HepG2 (cell line): ENCODE measurements around the gene PTGDS. TPM values are rescaled to one million over a fixed set of nuclear protein-coding genes. Genes with fewer than 3 reads are reported as not detected.
A peak's percentile ranks its signal among the peaks of the same experiment; 100 is the strongest.

Experiments used
- ATF7-NPFF ChIP-seq: sonication (generic); formaldehyde crosslinking; IDR thresholded peaks from 2 replicates; pipeline ENCODE4 v1.8.1; 2023; ENCODE audit warnings: mild to moderate bottlenecking, low read depth, missing genetic modification reagents, moderate library complexity
- CREM ChIP-seq, 2 experiments: sonication (generic) in 1 of 2; formaldehyde crosslinking in 1 of 2; IDR thresholded peaks; 2 replicates each; pipeline versions ENCODE4 v1.4.0 to v1.6.1; 2016 to 2020; ENCODE audit warnings: antibody characterized with exemption in 1 of 2, mild to moderate bottlenecking in 1 of 2, missing genetic modification reagents in 1 of 2
- FOXK1 ChIP-seq: sonication (generic); formaldehyde crosslinking; IDR thresholded peaks from 2 replicates; pipeline ENCODE4 v1.4.0; 2020; ENCODE audit warnings: low read depth, missing genetic modification reagents, borderline replicate concordance
- KDM5B ChIP-seq: sonication (generic); formaldehyde crosslinking; IDR thresholded peaks from 2 replicates; pipeline ENCODE4 v1.4.0; 2020; ENCODE audit warnings: missing genetic modification reagents, mild to moderate bottlenecking, borderline replicate concordance
- MED1 ChIP-seq: sonication (generic); formaldehyde crosslinking; IDR thresholded peaks from 2 replicates; pipeline ENCODE4 v1.4.0; 2020; ENCODE audit warnings: missing genetic modification reagents
- RXRB ChIP-seq: IDR thresholded peaks from 2 replicates; pipeline ENCODE4 v1.6.1; 2016; ENCODE audit warnings: borderline replicate concordance, missing genetic modification reagents, missing compliant biosample characterization
- SAP130 ChIP-seq: IDR thresholded peaks from 2 replicates; pipeline ENCODE4 v1.6.1; 2016; ENCODE audit warnings: low read depth
- SRSF1 ChIP-seq: fragments of 200-400 bp; formaldehyde crosslinking; optimal IDR thresholded peaks from 2 replicates; pipeline ENCODE3; 2017; ENCODE audit warnings: mild to moderate bottlenecking, low read depth, low read length, moderate library complexity
- THAP11 ChIP-seq: IDR thresholded peaks from 2 replicates; pipeline ENCODE4 v1.6.1; 2016; ENCODE audit warnings: missing biosample characterization, missing genetic modification reagents
- XRCC5 ChIP-seq: fragments of 200-400 bp; formaldehyde crosslinking; optimal IDR thresholded peaks from 2 replicates; pipeline ENCODE3; 2017; ENCODE audit warnings: mild to moderate bottlenecking, low read length
- YY1 ChIP-seq: IDR thresholded peaks from 2 replicates; pipeline ENCODE4 v1.6.1; 2011; ENCODE audit warnings: low read length, low read depth, moderate library complexity, mild to moderate bottlenecking; ENCODE audit not compliant: insufficient read depth, insufficient replicate concordance
- ZNF263 ChIP-seq: sonication (generic); formaldehyde crosslinking; IDR thresholded peaks from 2 replicates; pipeline ENCODE4 v1.4.0; 2020; ENCODE audit warnings: missing genetic modification reagents
- ZNF510 ChIP-seq: sonication (generic); formaldehyde crosslinking; IDR thresholded peaks from 2 replicates; pipeline ENCODE4 v1.4.0; 2020; ENCODE audit warnings: low read depth, mild to moderate bottlenecking, missing genetic modification reagents
- ZNF572 ChIP-seq: sonication (generic); formaldehyde crosslinking; IDR thresholded peaks from 2 replicates; pipeline ENCODE4 v1.5.1; 2020; ENCODE audit warnings: mild to moderate bottlenecking, missing genetic modification reagents
- ZNF878 ChIP-seq: sonication (generic); formaldehyde crosslinking; IDR thresholded peaks from 2 replicates; pipeline ENCODE4 v1.8.1; 2023; ENCODE audit warnings: mild to moderate bottlenecking, missing genetic modification reagents, moderate library complexity
- ZNF891 ChIP-seq: sonication (generic); formaldehyde crosslinking; IDR thresholded peaks from 2 replicates; pipeline ENCODE4 v1.5.0; 2020; ENCODE audit warnings: mild to moderate bottlenecking, missing genetic modification reagents
- polyA plus RNA-seq, 8 experiments: library from polyadenylated mRNA; depleted of rRNA in 3 of 8; stranded (reverse) in 7 of 8; unstranded in 1 of 8; fragments of >200 nt; fragmentation: Illumina TruSeq in 4 of 8; extraction: Trizol in 4 of 8; gene quantifications; 2 replicates each; pipeline versions ENCODE4 v1.2.1 to v1.2.3, GENCODE V29; 2011 to 2016; ENCODE audit warnings: low read depth in 4 of 8, missing spikeins in 1 of 8, mixed read lengths in 1 of 8; ENCODE audit not compliant: insufficient read depth in 1 of 8
- total RNA-seq, 5 experiments: library from RNA; depleted of rRNA; stranded (reverse); fragments of >200 nt; fragmentation: Illumina TruSeq; extraction: Trizol; gene quantifications; 2 replicates each; pipeline ENCODE4 v1.2.3, GENCODE V29; 2016; ENCODE audit warnings: low read depth in 1 of 5
- TF ChIP-seq, protein P1 (sequence below): sonication (generic); formaldehyde crosslinking; IDR thresholded peaks from 2 replicates; pipeline ENCODE4 v1.9.0; 2022; ENCODE audit warnings: missing genetic modification reagents, mild to moderate bottlenecking, borderline replicate concordance
- TF ChIP-seq, protein P2 (sequence below): sonication (generic); formaldehyde crosslinking; IDR thresholded peaks from 2 replicates; pipeline ENCODE4 v1.8.0; 2022; ENCODE audit warnings: missing genetic modification reagents, low read depth, mild to moderate bottlenecking, borderline replicate concordance
- TF ChIP-seq, protein P3 (sequence below): sonication (generic); formaldehyde crosslinking; IDR thresholded peaks from 2 replicates; pipeline ENCODE4 v1.5.0; 2020; ENCODE audit warnings: mild to moderate bottlenecking, missing genetic modification reagents, moderate library complexity
- TF ChIP-seq, protein P4 (sequence below): sonication (generic); formaldehyde crosslinking; conservative IDR thresholded peaks from 2 replicates; pipeline ENCODE4 v1.8.0; 2022; ENCODE audit warnings: mild to moderate bottlenecking, moderate library complexity, missing genetic modification reagents

PTGDS gene
- total and polyA plus RNA-seq, 2 of the 13 experiments (the other 11 are each of a cell fraction or from before 2014, with no cell fraction given): 0.33 to 0.50 TPM

DNA sequence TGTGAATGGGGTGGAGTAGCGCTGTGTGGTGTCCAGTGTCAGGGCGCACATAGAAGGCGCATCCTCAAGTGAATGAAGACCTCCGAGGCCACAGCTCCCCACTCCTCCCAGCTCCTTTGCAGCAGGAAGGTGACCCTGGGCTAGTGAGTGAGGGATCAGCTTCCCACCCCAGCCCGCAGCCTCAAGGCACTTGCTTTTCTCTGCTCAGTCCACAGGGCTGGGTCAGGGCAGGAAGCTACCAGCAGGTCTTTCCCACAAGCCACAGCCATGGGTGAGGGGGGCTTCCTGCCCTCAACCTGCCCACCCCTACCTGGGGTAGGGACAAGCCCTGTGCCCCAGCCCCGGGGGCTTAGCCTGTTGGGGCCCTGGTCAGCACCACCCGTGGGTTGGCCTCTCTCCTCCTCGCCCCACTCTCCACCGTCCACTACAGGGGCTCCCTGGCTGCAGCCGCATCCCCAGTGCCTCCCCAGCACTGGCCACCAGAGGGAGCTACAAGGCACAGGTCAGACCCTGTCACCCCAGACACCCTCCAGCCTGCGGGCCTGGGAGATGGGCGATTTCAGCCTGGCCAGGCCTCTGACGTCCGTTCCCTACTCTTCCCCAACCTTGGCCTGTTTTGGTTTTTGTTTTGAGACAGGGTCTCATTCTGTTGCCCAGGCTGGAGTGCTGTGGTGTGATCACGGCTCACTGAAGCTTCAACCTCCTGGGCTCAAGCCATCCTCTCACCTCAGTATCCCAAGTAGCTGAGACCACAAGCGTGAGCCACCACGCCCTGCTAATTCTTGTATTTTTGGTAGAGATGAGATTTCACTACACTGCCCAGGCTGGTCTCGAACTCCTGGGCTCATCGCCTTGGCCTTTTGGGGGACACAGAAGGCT, 52.0 kb downstream of the PTGDS start (continued):
- TF ChIP-seq CREM (IDR thresholded peaks at IDR 0.05): 0 out of 2 replicates have a peak, but pooled peaks have one; percentile 4
- no peak for TF ChIP-seq CREM (CRISPR knock-in tag; IDR thresholded peaks at IDR 0.05)
- TF ChIP-seq XRCC5: peak; percentile 69
- TF ChIP-seq, protein P1, sequence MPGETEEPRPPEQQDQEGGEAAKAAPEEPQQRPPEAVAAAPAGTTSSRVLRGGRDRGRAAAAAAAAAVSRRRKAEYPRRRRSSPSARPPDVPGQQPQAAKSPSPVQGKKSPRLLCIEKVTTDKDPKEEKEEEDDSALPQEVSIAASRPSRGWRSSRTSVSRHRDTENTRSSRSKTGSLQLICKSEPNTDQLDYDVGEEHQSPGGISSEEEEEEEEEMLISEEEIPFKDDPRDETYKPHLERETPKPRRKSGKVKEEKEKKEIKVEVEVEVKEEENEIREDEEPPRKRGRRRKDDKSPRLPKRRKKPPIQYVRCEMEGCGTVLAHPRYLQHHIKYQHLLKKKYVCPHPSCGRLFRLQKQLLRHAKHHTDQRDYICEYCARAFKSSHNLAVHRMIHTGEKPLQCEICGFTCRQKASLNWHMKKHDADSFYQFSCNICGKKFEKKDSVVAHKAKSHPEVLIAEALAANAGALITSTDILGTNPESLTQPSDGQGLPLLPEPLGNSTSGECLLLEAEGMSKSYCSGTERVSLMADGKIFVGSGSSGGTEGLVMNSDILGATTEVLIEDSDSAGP (CRISPR knock-in tag): peak; percentile 66
- 0 out of 2 replicates have a peak, but pooled peaks have one; percentile 16 for TF ChIP-seq ZNF263
- no peak for TF ChIP-seq ZNF510 (CRISPR knock-in tag)
- 0 out of 2 replicates have a peak, but pooled peaks have one; percentile 10 for TF ChIP-seq ZNF572 (CRISPR knock-in tag)
- TF ChIP-seq ZNF891 (CRISPR knock-in tag): 0 out of 2 replicates have a peak, but pooled peaks have one; percentile 18
- TF ChIP-seq MED1: 0 out of 2 replicates have a peak, but pooled peaks have one; percentile 13
- TF ChIP-seq, protein P2, sequence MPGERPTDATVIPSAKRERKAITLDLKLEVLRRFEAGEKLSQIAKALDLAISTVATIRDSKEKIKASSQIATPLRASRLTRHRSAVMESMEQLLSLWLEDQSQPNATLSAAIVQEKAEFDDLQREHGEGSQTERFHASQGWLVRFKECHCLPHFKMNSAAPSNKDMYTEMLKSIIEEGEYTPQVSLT (CRISPR knock-in tag): no peak
- peak; percentile 27; the same call in 1 of the 2 replicates for TF ChIP-seq ATF7-NPFF
- TF ChIP-seq KDM5B (CRISPR knock-in tag): 0 out of 2 replicates have a peak, but pooled peaks have one; percentile 33
- TF ChIP-seq, protein P3, sequence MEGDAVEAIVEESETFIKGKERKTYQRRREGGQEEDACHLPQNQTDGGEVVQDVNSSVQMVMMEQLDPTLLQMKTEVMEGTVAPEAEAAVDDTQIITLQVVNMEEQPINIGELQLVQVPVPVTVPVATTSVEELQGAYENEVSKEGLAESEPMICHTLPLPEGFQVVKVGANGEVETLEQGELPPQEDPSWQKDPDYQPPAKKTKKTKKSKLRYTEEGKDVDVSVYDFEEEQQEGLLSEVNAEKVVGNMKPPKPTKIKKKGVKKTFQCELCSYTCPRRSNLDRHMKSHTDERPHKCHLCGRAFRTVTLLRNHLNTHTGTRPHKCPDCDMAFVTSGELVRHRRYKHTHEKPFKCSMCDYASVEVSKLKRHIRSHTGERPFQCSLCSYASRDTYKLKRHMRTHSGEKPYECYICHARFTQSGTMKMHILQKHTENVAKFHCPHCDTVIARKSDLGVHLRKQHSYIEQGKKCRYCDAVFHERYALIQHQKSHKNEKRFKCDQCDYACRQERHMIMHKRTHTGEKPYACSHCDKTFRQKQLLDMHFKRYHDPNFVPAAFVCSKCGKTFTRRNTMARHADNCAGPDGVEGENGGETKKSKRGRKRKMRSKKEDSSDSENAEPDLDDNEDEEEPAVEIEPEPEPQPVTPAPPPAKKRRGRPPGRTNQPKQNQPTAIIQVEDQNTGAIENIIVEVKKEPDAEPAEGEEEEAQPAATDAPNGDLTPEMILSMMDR (CRISPR knock-in tag): peak; percentile 94
- 0 out of 2 replicates have a peak, but pooled peaks have one; percentile 11 for TF ChIP-seq RXRB (CRISPR knock-in tag)
- peak; percentile 36; the same call in 1 of the 2 replicates for TF ChIP-seq THAP11 (CRISPR knock-in tag)
- no peak for TF ChIP-seq ZNF878 (CRISPR knock-in tag)
- TF ChIP-seq FOXK1: peak; percentile 46; the same call in 1 of the 2 replicates
- peak; percentile 9 for TF ChIP-seq YY1
- TF ChIP-seq, protein P4, sequence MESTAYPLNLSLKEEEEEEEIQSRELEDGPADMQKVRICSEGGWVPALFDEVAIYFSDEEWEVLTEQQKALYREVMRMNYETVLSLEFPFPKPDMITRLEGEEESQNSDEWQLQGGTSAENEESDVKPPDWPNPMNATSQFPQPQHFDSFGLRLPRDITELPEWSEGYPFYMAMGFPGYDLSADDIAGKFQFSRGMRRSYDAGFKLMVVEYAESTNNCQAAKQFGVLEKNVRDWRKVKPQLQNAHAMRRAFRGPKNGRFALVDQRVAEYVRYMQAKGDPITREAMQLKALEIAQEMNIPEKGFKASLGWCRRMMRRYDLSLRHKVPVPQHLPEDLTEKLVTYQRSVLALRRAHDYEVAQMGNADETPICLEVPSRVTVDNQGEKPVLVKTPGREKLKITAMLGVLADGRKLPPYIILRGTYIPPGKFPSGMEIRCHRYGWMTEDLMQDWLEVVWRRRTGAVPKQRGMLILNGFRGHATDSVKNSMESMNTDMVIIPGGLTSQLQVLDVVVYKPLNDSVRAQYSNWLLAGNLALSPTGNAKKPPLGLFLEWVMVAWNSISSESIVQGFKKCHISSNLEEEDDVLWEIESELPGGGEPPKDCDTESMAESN (CRISPR knock-in tag): peak; percentile 35; the same call in 1 of the 2 replicates
- TF ChIP-seq SRSF1: peak; percentile 67
- TF ChIP-seq SAP130 (CRISPR knock-in tag): peak; percentile 50
